ENCODE results near the gene NPC1L1.

DNA sequence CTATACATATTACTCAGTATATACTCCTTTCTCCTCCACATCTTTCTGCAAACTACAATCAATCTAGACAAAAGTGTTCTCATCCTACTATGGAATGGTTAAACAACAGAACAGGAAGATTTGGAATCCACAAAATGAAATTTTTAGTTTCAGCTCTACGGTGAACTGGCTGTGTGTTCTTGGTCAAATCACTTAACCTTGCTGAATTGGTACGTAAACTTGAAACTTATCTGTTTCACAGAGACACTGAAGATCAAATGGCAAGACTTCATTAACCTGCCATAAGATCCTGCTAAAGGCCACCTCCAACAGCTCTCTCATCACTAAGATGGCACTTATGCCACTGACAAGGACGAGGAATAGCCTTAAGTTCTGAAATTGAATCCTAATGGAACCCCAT lies 52.2 kb downstream of the NPC1L1 start:
- TF ChIP-seq SUZ12 (IDR thresholded peaks at IDR 0.05; ENCODE audit: extremely low read depth, insufficient read depth, insufficient read length): no peak
- no peak for TF ChIP-seq ZNF274 (IDR thresholded peaks at IDR 0.05; ENCODE audit: low read depth, low read length)
